Measurements from ENCODE around the gene SLC6A18.

The SLC6A18 gene, protein sequence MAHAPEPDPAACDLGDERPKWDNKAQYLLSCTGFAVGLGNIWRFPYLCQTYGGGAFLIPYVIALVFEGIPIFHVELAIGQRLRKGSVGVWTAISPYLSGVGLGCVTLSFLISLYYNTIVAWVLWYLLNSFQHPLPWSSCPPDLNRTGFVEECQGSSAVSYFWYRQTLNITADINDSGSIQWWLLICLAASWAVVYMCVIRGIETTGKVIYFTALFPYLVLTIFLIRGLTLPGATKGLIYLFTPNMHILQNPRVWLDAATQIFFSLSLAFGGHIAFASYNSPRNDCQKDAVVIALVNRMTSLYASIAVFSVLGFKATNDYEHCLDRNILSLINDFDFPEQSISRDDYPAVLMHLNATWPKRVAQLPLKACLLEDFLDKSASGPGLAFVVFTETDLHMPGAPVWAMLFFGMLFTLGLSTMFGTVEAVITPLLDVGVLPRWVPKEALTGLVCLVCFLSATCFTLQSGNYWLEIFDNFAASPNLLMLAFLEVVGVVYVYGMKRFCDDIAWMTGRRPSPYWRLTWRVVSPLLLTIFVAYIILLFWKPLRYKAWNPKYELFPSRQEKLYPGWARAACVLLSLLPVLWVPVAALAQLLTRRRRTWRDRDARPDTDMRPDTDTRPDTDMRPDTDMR
- long read RNA-seq, donor 1, result 0 reads
- long read RNA-seq, donor 2, partial matches to known transcripts, result 0 of 2 reads
- long read RNA-seq, donor 2, other reads (novel, unspliced or antisense), result 0 of 2 reads
- long read RNA-seq, donor 3, result 0 reads
- long read RNA-seq, donor 4, partial matches to known transcripts, result 0 of 1 reads
- long read RNA-seq, donor 4, other reads (novel, unspliced or antisense), result 0 of 1 reads
- long read RNA-seq, donor 5, partial matches to known transcripts, result 0 of 1 reads
- long read RNA-seq, donor 5, other reads (novel, unspliced or antisense), result 0 of 1 reads
- long read RNA-seq, donor 6, partial matches to known transcripts, result 0 of 1 reads
- long read RNA-seq, donor 6, other reads (novel, unspliced or antisense), result 0 of 1 reads
- long read RNA-seq, donor 7, result 0 reads
- long read RNA-seq, donor 8, partial matches to known transcripts, result 0 of 3 reads
- long read RNA-seq, donor 8, other reads (novel, unspliced or antisense), result 0 of 3 reads

DNA sequence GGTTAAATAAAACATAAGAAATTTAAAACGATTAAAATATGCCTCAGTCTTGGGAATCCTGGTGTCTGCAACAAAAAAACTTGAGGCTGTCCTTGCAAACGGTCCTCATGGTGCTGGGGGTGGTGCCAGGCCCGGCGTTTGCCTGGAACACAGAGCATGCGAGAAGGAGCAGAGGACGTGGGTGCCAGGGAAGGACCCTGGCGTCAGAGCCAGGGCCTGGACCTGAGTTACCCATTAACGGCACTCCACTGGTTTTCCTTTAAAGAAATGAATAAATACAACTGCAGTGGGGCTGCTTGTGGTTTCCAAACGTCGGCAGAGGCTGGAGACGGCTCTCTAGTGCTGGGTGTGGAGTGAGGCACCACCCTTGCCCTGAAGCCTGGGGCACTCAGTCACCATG, at the start of gene SLC6A18:
TSS of gene SLC6A18 (plus strand) at position 301 of the 400 bp plus-strand sequence. CDS start at position 398, 97 bp downstream.
- no peak for DNase-seq

DNA sequence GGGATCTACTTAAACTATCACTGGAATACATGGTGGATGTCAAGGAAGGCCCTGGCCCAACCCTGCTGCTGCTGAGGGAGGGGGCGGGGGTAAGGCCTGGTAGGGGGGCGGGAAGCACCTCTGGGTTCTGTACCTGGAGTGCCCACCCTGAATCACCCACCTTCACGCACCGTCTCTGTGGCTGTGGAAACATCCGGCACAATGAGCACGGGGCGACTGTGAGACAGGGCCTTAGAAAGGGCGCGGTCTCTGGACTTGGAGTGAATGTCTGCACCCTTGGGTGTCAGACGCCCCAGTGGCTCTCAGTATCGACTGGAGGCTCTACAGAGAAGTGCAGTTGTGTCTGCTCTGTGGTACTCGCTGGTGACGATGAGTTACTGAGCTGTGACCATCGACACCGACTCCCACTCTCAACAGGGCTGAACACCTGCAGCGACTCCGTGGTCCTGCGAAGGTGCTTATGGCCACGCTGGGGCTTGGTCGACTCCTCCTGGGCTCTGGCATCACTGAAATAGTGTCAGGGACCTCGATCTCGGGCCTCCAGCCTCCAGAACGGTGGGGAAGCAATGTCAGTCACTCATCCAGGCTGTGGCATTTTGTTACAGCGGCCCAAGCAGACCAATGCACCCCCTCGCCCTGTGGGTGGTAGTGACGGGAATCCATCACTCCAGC, 49.2 kb upstream of the SLC6A18 start:
- DNase-seq, result no peak

DNA sequence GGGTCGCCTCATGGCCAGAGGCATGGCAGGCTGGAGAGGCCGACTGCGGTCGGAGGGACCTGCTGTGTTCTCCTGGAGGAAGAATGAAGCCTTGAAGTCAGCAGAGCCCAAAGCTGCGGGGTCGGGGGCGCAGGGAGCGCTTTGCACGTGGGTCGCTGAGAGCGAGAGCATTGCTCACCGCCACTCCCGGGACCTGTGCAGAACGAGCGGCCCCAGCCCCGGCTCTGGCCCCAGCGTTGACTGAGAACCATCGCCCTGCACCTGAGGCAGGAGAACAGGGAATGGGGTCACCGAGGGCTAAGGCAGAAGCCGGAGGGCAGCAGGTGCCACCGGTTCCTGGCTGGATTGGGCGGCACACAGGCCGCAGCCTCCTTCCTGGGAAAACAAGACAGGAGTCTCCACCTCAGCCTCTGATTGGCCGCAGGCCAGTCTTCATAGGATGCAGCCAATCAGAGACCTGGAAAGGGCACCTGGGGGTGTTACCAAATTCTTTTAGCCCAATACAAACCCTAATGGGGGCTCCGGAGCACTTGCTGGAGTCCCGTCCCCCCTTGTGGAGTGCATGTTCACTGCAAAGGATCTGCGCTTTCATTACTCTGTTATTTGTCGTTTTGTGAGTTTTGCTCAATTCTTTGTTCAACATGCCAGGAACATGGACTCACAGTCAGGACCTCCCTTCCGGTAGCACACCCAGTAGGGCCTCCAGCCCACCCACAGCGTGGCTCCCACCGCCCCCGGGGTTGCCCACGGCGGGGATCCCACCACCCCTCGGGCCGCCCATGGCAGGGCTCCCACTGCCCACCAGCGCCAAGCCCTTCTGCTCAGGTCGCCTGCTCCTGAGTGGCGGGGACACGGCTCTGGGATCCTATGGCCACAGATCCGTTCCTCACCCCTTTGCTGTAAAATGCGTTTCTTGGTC, 48.4 kb upstream of the SLC6A18 start:
- DNase-seq, result no peak

DNA sequence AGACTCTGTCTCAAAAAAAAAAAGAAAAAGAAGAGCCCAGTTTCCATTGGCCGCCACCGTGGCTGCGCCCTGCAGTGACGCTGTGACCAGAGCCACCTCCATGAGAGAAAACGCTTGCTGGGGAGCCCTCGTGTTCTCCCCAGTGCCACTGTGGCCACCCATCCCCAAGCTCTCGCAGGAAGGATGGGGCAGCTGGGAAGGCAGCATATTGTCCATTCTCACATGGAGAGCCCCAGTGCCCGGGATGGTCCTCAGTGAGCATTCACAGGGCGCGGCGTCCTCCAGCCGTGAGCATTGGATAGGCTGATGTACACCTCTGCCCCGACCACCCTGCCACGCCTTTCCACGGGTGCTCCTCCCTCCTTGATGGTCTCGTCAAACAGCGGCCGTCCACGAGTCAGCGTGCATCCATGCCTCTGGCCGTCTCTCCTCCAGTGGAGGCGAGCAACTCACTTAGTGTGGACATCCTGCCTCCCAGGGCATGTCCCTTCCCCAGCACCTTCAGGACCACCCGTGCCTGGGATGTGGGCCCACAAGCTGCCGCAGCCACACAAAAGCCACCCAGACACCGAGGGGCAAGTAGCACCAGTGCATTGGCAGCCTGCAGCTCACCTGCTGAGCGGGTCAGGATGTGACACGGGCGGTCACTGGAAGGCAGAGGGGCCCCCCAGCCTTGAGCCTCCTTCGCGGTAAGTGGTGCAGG, 47.2 kb upstream of the SLC6A18 start:
- no peak for DNase-seq

DNA sequence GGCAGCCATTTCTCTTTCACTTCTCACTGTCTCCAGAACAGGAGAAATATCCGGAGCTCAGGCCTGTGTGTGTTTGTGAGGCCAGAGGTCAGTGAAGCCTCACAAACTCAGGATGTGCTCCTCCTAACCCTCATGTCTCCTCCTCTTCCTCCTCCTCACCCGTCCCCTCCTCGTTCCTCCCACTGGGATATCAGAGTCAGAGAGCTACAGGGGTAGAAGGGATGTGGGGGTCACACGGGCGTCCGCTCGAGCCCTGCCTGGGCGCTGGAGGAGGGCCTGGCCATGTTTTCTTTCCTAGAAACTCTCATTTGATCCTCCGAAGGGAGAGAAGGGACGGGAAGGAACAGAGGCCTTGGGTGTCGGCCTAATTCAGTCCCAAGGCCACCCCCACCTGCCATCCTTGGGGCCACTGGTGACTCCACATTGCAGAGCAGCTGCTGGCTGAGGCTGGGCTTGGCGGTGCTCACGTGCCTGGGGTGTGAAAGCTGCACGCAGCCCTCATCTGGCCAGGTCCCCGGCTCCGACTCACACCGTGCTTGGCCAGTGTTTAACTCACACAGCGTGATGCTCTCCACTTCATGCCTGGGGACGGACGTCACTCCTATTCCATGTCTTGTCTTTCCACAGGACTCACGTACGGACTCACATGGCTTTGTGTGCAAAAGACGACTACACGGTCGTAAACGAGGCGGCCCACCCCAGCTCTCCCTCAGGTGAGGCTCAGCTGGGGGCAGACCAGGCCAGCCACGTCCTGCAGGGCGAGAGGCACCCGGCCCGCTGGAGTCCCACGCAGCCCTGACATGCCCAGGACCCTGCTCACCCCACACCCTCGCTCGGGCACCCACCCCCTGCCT, 46.4 kb upstream of the SLC6A18 start:
- DNase-seq, result no peak

DNA sequence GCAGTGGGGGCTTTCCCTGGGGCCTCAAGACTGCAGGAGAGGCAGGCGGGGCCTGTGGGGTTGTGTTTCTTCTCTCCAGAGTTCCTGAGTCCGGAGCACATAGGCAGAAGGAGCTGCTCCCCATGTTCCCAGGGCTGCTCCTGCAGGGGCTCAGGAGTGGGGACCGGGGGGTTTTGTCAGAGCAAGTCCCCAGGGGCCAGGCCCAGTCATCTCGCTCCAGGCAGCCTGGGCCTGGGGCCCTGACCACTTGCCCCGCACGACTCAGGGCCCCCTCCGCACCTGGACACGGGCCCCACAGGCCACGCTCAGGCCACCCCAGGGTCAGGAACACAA, 45.8 kb upstream of the SLC6A18 start:
- DNase-seq, result no peak

DNA sequence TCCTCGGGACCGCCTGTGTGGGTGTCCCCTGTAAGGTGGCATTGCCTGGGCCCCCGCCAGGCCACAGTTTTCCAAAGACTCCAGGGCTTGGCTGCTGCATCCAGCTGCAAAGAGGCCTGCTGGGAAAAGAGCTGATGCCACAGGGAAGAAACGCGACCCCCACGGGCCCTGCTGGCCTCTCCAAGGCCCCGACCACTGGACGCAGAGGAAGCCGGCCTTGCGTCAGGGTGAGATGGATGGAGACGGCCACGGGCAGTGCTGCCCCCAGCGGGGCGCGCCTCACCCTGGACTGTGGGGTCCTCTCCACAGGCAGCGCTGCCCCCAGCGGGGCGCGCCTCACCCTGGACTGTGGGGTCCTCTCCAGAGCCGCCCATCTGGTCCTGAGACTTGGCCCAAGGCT, 45.1 kb upstream of the SLC6A18 start:
- DNase-seq, result no peak

DNA sequence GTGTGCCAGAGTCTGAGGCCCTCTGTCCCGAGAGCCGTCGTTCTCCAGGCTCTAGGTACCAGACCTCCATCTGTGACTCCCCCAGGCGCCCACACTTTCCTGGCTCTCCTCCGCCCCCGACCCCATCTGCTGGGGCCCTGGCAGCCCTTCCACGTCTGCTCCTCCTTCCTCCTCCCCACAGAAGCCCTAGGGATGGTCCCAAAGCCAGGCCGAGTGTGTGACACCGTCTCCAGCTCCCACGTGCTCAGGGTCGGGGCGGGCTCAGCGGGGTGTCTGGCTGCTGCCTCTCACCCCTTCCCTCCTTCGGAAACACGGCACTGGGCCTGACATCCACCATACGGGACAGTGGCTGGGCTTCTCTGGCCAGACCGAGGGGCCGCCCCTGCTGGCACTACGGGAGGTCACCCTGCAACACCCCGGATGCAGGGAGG, 44.3 kb upstream of the SLC6A18 start:
- DNase-seq, result no peak

DNA sequence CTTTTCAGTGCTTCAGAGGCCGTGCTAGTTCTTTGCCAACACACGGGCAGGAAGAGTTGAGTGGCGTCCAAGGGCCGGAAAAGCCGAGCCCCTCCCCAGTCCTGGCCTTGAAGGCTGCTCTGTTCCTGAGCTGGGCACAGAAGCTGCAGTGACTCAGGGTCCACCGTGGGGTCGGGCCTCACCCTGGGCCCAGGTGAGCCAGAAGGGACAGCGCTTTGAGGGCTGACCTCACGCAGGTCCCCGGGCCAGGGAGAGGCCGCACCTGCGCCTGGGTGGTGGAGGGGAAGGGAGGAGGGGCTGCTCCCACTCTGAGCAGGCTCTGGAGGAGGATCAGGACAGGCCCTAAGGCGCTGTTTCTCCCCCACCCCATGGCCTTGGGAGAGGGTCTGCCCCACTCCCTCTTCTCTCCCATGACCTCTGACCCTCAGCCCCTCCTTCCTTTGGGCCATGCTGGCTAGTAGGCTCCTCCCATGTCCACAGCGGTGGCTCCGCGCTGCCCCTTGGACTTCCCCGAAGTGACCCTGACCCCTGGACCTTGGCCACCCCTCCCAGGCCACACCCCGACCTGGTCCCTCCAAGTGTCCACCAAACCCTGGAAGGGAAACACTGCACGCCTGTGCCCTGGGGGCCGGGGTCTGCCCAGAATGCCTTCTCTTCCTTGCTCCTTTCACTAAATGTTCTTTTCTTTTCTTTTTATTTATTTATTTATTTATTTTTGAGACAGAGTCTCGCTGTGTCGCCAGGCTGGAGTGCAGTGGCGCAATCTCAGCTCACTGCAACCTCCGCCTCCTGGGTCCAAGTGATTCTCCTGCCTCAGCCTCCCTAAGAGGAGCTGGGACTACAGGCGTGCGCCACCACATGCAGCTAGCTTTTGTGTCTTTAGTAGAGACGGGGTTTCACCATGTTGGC, 43.5 kb upstream of the SLC6A18 start:
- DNase-seq, result no peak

DNA sequence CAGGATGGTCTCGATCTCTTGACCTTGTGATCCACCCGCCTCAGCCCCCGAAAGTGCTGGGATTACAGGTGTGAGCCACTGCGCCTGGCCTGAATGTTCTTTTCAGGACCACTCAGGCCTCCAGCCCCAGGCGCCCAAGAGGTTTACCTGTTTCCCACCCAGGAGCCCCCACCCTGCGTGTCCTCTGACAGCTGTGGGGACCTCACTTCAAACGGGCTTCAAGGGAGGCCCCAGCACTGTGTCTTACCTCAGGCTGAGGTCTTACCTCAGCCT, 42.9 kb upstream of the SLC6A18 start:
- no peak for DNase-seq

DNA sequence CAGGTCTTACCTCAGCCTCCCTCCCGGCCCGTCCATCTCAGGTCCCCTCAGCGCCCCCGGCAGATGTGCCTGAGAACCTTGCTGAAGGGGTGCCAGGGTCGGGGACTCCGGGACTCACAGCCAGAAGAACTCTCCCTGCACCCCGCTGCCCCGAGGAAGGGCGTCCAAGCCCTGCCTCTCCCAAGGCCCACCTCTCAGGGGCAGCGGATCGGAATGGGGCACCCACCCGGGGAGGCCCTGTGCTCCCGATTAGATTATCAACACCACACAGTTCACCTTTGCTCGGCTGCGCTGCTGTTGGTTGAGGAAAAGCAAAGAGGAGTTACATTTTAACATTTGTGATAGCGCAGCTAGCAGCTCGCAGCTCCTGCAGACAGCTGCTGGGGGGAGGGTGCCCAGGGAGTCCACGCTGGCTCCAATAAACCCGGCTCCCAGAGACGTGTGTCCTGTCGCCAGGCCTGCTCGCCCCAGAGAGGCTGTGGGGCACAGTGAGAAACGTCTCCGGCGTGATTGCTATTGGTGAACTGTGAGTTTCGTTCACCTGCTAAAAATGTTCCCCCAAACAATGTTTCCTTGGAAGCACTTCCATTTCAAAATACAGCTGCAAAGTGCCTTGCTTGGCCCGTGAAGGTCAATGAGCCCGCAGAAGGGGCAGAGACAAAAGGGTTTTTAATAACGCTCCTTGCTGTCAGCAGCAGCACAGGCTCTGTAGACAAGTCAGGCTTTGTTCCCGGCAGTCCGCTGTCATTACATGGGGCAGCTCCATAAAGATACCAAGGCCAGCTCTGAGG, 42.4 kb upstream of the SLC6A18 start:
- no peak for DNase-seq

DNA sequence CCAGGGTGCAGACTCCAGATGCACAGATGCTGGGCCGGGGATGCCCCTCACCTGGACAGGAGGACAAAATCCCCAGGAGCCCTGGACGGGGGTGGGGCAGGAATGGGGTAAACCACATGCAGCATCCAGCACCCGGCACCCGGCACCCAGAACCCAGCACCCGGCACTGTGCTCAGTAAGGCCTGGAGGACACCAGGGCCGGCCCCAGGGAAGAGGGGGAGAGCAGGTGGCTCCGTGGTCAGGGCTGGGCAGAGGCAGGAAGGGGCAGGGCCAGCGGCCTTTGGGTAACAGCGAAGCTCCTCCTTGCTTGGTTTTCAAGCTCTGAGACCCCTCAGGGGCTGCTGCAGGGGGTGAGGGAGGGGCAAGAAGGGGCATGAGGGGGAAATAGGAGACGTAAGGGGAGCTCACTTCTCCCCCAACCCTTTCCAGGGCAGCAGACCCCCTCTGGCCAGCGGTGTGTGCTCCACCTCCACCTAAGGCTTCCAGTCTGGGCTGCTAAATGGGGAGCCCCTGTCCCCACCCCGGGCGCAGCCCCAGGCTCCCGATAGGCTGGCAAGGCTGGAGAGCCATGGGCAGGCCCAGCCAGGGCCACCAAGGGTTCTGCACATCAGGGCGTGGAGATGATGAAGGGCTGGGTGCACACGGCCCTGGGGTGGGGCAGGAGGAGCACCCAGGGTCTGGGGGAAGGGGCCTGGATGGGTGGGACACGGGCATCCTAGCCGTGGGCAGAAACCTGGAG, 41.6 kb upstream of the SLC6A18 start:
- DNase-seq, result no peak

DNA sequence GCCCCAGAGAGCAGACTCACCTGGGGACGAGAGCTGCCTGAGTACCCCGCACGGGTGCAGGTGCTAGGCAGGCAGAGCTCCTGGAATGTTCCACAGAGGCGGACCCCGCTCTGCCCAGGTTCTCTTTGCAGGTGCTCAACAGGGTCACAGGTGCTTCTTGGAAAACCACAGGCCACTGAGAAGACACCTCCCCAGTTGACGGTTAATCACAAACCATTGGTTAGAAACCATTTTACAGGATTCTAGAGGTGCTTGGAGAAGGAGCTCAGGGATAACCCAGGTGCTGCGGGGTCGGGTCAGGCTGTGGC, 41.1 kb upstream of the SLC6A18 start:
- DNase-seq, result no peak

DNA sequence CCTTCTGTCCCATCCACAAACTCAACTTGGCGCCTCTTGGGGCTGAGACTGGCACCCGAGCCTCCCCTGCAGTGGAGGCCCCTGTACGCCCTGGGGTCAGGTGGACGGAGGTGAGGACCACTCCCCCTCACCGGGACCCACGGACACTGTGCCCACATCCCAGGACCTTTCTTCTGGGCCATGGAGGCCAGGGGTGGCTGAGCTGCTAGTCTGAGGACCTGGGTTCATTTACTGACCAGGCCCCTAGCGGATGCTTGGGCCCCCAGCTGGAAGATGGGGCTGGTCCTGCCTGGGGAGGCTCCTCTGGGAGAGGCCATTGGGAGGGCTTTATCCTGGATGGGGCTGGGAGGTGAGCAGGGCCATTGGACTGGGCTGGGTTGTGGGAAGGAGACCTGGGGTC, 40.7 kb upstream of the SLC6A18 start:
- DNase-seq, result no peak

DNA sequence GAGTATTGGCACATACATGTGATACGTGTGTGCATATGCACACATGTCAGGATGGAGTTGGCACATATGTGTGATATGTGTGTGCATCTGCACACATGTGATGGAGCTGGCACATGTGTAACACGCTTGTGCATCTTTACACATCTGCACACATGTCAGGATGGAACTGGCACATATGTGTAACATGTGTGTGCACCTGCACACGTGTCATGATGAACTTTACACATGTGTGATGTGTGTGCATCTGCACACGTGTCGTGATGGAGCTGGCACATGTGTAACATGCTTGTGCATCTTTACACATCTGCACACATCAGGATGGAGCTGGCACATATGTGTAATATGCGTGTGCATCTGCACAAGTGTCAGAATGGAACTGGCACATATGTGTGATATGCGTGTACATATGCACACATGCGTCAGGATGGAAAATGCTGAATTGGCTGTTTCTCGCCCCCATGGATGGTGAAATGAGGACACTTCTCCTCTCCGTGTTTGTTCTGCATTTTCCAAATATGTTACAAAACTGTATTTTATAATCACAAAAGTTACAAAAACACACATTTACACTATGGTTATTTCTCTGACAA, 40.0 kb upstream of the SLC6A18 start:
- DNase-seq, result no peak

DNA sequence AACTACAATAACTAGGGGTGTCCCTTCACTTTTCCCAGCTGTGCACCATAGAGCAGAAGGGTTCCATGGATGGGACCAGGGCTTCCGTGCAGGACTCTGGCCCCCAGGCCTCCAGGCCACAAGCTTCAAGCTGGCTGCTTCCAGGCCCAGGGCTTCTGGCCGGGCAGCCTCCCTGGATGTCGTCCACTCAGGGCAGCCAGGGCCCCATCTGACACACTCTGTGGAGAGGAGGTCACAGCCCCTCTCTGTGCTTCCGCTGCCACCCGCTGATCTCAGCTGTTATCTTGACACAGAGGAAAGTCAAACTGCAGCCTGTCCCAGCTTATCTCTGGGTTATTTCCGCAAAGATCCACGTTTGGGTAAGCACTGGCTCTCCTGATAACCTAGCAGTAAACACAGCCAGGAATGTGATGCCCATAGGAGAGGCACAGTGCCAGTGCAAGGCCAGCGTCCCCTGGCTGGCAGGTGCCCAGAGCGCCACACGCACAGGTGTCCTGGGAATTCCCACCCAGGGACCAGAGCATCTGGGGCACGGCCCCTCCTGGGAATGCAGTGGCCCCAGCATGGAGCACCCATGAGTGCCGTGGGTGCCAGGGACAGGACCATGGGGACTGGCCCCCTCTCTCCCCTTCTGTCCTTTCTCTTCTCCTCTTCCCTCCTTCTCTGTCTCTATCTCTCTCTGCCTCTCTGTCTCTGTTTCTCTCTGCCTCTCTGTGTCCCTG, 39.4 kb upstream of the SLC6A18 start:
- no peak for DNase-seq

Measured in right kidney (tissue), 9 donors.